Mesendoderm (in vitro differentiated cells): ENCODE measurements around the gene KIF21B.

Experiments
- DNase-seq: peaks from one replicate; pipeline ENCODE4 v3.0.0; 2013
- H2AK5ac ChIP-seq: 2 replicates; pipeline ENCODE4 v1.6.1; 2013; ENCODE audit warnings: low read length, inconsistent platforms
- H2BK120ac ChIP-seq: 2 replicates; pipeline ENCODE4 v1.6.1; 2013; ENCODE audit warnings: low read depth, mild to moderate bottlenecking, low read length, moderate library complexity, mixed read lengths
- H2BK15ac ChIP-seq: replicated peaks from 2 replicates; pipeline ENCODE4 v1.6.1; 2013; ENCODE audit warnings: low read depth, mild to moderate bottlenecking, moderate library complexity
- H2BK5ac ChIP-seq: 2 replicates; pipeline ENCODE4 v1.6.1; 2013; ENCODE audit warnings: low read length, inconsistent platforms
- H3K18ac ChIP-seq: 2 replicates; pipeline ENCODE4 v1.6.1; 2013; ENCODE audit warnings: mild to moderate bottlenecking, low read length, mixed read lengths
- H3K23ac ChIP-seq: one replicate; pipeline ENCODE4 v1.6.1; 2013; ENCODE audit warnings: low read length
- H3K27ac ChIP-seq: 2 replicates; pipeline ENCODE4 v1.5.1; 2013; ENCODE audit warnings: low read depth, mild to moderate bottlenecking, inconsistent platforms, low read length, moderate library complexity
- H3K27me3 ChIP-seq: 2 replicates; pipeline ENCODE4 v1.6.1; 2013; ENCODE audit warnings: low read length, control low read depth, mild to moderate bottlenecking, inconsistent platforms; ENCODE audit not compliant: insufficient read depth, poor library complexity
- H3K36me3 ChIP-seq: 2 replicates; pipeline ENCODE4 v1.6.1; 2013; ENCODE audit warnings: low read length, inconsistent platforms; ENCODE audit not compliant: control insufficient read depth, insufficient read depth
- H3K4ac ChIP-seq: one replicate; pipeline ENCODE4 v1.6.1; 2013; ENCODE audit warnings: low read depth, mild to moderate bottlenecking, low read length, moderate library complexity
- H3K4me1 ChIP-seq: 2 replicates; pipeline ENCODE4 v1.6.1; 2013; ENCODE audit warnings: low read depth, low read length, inconsistent platforms; ENCODE audit not compliant: control insufficient read depth
- H3K4me2 ChIP-seq: 2 replicates; pipeline ENCODE4 v1.6.1; 2013; ENCODE audit warnings: low read length
- H3K4me3 ChIP-seq: 2 replicates; pipeline ENCODE4 v1.5.1; 2013; ENCODE audit warnings: mild to moderate bottlenecking, low read length
- H3K56ac ChIP-seq: one replicate; pipeline ENCODE4 v1.6.1; 2013; ENCODE audit warnings: low read length
- H3K79me1 ChIP-seq: 2 replicates; pipeline ENCODE4 v1.6.1; 2013; ENCODE audit warnings: low read length, inconsistent platforms
- H3K79me2 ChIP-seq: 2 replicates; pipeline ENCODE4 v1.6.1; 2013; ENCODE audit warnings: mild to moderate bottlenecking, low read length; ENCODE audit not compliant: control insufficient read depth, insufficient read depth
- H3K9ac ChIP-seq: 2 replicates; pipeline ENCODE4 v1.6.1; 2013; ENCODE audit warnings: low read length, inconsistent platforms
- H4K5ac ChIP-seq: one replicate; pipeline ENCODE4 v1.6.1; 2013; ENCODE audit warnings: low read length
- H4K8ac ChIP-seq: one replicate; pipeline ENCODE4 v1.6.1; 2013; ENCODE audit warnings: low read depth, mild to moderate bottlenecking, control low read depth, low read length, moderate library complexity
- WGBS: extraction: QIAGEN DNeasy Blood & Tissue Kit; methylation state at CpG from one replicate; pipeline ENCODE4 v1.1.7; 2013; ENCODE audit warnings: low lambda C conversion rate, missing lambda C conversion rate; ENCODE audit not compliant: insufficient coverage; ENCODE audit errors: extremely low coverage; 5-methylcytosine and 5-hydroxymethylcytosine counted together

The KIF21B gene

DNA sequence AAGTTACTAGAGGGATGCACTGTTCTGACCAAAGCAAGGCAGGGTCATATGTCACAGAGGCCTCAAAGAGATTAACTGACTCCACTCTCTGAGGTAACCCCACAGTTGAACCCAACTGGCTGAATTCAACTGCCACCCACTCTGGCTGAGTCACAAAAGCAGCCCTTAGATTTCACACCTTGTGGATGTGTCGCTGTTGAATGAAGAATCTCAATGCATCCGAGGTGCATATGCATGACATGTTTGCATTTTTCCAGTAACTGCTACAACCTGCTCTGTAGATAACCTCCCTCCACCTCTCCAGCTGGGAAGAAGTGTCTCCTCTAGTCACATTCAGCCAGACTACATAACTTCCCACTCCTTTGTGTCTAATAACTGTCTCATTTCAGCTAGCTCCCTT lies 27.9 kb upstream of the KIF21B start:
- Histone ChIP-seq H3K4me2 (no peak overlapping the region), H3K9ac (no peak overlapping the region), H3K18ac (no peak overlapping the region), H2BK120ac (no peak overlapping the region), H3K4ac (no peak overlapping the region), H3K27me3 (no peaks in the 10 kb centered on the region), H3K79me2 (no peaks in the 10 kb centered on the region), H4K8ac (no peak overlapping the region), H3K56ac (no peak overlapping the region), H3K27ac (no peak overlapping the region), H3K4me3 (no peak overlapping the region), H2AK5ac (no peak overlapping the region), H3K23ac (no peak overlapping the region), H3K36me3 (no peaks in the 10 kb centered on the region), H2BK5ac (no peak overlapping the region), H2BK15ac (no peak overlapping the region), H4K5ac (no peak overlapping the region), H3K4me1 (no peaks in the 10 kb centered on the region), H3K79me1 (no peaks in the 10 kb centered on the region)
- DNase-seq, result no peak
- no CpG with 5 or more reads among the region's 2 CpGs for WGBS

GRCh38 chr1:201050515-201051277 lies 27.2 kb upstream of the KIF21B start:
- Histone ChIP-seq H3K27me3 (no peaks in the 10 kb centered on the region), H3K4me3 (no peak overlapping the region), H3K79me2 (no peaks in the 10 kb centered on the region), H2BK15ac (no peak overlapping the region), H2BK120ac (no peak overlapping the region), H3K4me1 (no peaks in the 10 kb centered on the region), H4K5ac (no peak overlapping the region), H3K23ac (no peak overlapping the region), H3K79me1 (no peaks in the 10 kb centered on the region), H3K4ac (no peak overlapping the region), H3K27ac (no peak overlapping the region), H2BK5ac (no peak overlapping the region), H3K4me2 (no peak overlapping the region), H3K18ac (no peak overlapping the region), H4K8ac (no peak overlapping the region), H3K36me3 (no peaks in the 10 kb centered on the region), H3K56ac (no peak overlapping the region), H3K9ac (no peak overlapping the region), H2AK5ac (no peak overlapping the region)
- DNase-seq, result no peak
- WGBS, result no CpG with 5 or more reads among the region's 5 CpGs

DNA sequence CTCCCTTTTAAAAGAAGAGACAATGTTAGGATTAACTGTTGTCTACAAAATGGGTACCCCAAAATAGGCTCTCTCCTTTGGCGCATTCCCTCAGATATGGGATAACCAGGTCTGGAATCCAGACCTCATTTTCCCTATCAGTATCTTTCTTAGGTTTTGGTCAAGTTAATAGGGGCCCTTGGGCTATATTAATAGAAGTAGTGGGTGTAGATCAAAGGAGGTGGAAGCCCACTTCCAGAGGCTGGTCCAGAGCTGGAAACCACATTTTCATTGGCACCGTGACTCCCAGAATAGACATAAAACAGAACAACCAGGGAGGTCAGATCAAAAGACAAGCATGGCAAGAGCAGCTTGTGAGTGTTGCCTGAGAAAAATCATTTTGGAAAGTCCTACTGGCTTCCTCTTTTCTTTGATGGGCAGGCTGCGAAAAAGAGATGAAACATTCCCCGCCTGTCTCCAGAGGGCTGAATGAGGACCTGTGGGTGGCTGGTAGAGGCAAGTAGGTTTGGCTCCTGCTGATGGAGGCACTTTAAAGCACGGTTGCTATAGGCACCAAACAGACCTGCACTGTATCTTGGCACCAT lies 25.8 kb upstream of the KIF21B start:
- H3K79me2 ChIP-seq, result no peaks in the 10 kb centered on the region
- no peak overlapping the region for H2BK120ac ChIP-seq
- H3K23ac ChIP-seq, result no peak overlapping the region
- no peak overlapping the region for H2BK15ac ChIP-seq
- no peaks in the 10 kb centered on the region for H3K4me1 ChIP-seq
- H4K5ac ChIP-seq, result no peak overlapping the region
- DNase-seq, result no peak
- H3K56ac ChIP-seq, result no peak overlapping the region
- H3K4me3 ChIP-seq, result no peak overlapping the region
- no peaks in the 10 kb centered on the region for H3K27me3 ChIP-seq
- H3K18ac ChIP-seq, result no peak overlapping the region
- no peak overlapping the region for H3K9ac ChIP-seq
- H3K79me1 ChIP-seq, result no peaks in the 10 kb centered on the region
- no peak overlapping the region for H3K4me2 ChIP-seq
- H4K8ac ChIP-seq, result no peak overlapping the region
- no CpG with 5 or more reads among the region's 5 CpGs for WGBS
- H3K36me3 ChIP-seq, result no peaks in the 10 kb centered on the region
- H3K4ac ChIP-seq, result no peak overlapping the region
- no peak overlapping the region for H3K27ac ChIP-seq
- no peak overlapping the region for H2AK5ac ChIP-seq
- H2BK5ac ChIP-seq, result no peak overlapping the region

- Histone ChIP-seq H4K8ac (no peak overlapping the region), H3K27ac (no peak overlapping the region), H2AK5ac (no peak overlapping the region), H2BK15ac (no peak overlapping the region), H3K79me2 (no peaks in the 10 kb centered on the region), H2BK120ac (no peak overlapping the region), H3K18ac (no peak overlapping the region), H2BK5ac (no peak overlapping the region), H3K36me3 (no peaks in the 10 kb centered on the region), H4K5ac (no peak overlapping the region), H3K4me1 (no peaks in the 10 kb centered on the region), H3K4ac (no peak overlapping the region), H3K9ac (no peak overlapping the region), H3K27me3 (no peaks in the 10 kb centered on the region), H3K23ac (no peak overlapping the region), H3K79me1 (no peaks in the 10 kb centered on the region), H3K4me3 (no peak overlapping the region), H3K4me2 (no peak overlapping the region), H3K56ac (no peak overlapping the region)
- DNase-seq, result no peak
- no CpG with 5 or more reads among the region's 13 CpGs for WGBS
Observed at GRCh38 chr1:201048521-201048920, 25.0 kb upstream of the KIF21B start.

- no peak overlapping the region for H4K8ac ChIP-seq
- no peak overlapping the region for H2BK120ac ChIP-seq
- no peaks in the 10 kb centered on the region for H3K79me1 ChIP-seq
- H3K4ac ChIP-seq, result no peak overlapping the region
- H2BK5ac ChIP-seq, result no peak overlapping the region
- no peak overlapping the region for H2AK5ac ChIP-seq
- no peak overlapping the region for H2BK15ac ChIP-seq
- no peaks in the 10 kb centered on the region for H3K4me1 ChIP-seq
- H3K4me3 ChIP-seq, result no peak overlapping the region
- H3K36me3 ChIP-seq, result no peaks in the 10 kb centered on the region
- no peak overlapping the region for H3K9ac ChIP-seq
- no peak for DNase-seq
- no peak overlapping the region for H3K4me2 ChIP-seq
- no peaks in the 10 kb centered on the region for H3K27me3 ChIP-seq
- H4K5ac ChIP-seq, result no peak overlapping the region
- no peaks in the 10 kb centered on the region for H3K79me2 ChIP-seq
- no peak overlapping the region for H3K23ac ChIP-seq
- H3K56ac ChIP-seq, result no peak overlapping the region
- no peak overlapping the region for H3K27ac ChIP-seq
- no CpG with 5 or more reads among the region's 9 CpGs for WGBS
- H3K18ac ChIP-seq, result no peak overlapping the region
Observed at GRCh38 chr1:201044119-201044518, 20.6 kb upstream of the KIF21B start.
